SKM-1 treated with dmso at 0.1 percent for 144 hours (cell line): ENCODE results near the gene ATP6V0E1.

Experiments used
- DNase-seq: peaks from one replicate; lab custom pipeline; 2025; ENCODE audit not compliant: unreplicated experiment; lab: John Stamatoyannopoulos, UW

ATP6V0E1 gene

DNA sequence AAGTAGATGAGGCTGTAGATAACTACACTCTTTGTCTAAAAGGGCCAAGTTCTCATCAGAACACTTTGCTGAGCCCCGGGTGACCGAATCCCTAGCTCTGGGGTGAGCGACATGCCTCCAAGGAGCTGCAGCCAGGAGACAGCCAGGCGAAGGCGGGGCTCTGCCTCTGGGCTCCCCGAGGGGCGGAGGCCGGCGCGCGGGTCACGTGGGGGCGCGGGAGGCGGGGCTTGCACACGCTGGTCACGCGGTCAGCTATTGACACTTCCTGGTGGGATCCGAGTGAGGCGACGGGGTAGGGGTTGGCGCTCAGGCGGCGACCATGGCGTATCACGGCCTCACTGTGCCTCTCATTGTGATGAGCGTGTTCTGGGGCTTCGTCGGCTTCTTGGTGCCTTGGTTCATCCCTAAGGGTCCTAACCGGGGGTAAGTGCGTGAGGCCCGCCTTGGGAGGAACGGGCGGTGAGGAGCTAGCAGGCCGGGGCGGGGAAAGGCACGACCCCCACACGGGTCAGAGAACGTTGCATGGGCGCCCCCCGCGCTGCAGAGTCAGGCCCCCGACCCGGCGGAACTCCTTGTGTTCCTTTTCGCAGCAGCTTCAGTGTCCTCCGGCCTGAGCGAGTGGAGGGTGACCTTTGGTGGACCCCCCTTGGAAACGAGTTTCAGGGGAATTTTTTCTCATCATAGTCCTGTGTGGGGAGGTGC is at the start of gene ATP6V0E1:
TSS of gene ATP6V0E1 (plus strand) at position 230 of the 702 bp plus-strand sequence. CDS start at position 320, 90 bp downstream.
- DNase-seq: peak; percentile 90

DNA sequence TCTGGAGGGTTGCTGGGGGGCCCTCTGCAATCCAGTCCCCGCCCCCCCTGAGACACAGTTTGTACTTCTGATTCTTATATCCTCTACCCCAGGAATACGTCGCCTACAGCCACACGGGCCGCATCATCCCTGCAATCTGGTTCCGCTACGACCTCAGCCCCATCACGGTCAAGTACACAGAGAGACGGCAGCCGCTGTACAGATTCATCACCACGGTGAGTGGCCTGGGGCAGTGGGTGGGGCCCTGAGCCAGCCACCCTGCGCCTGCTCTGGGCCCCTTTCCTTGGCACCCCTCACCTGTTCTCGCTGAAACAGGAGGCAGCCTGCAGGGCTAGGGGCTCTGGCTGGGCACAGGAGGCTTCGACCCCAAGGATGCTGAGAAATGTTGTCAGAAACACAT is 48.5 kb upstream of the ATP6V0E1 start:
- DNase-seq: no peak

DNA sequence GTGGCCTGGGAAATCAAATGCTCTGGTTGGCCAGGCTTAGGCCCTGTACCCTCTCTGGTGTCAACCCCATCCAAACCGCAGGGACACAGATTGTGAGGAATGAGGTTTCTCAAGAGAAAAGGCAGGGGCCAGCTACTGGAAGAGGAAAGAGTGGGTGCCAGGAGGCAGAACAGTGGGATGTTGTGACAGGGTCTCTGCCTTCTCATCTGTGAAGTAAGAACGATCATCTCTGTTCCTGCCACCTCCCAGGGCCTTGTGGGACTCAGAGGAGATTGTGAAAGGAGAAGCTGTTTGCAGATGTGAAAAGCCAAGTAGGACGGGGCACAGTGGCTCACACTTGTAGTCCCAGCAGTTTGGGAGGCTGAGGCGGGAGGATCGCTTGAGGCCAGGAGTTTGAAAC is 47.2 kb upstream of the ATP6V0E1 start:
- no peak for DNase-seq

DNA sequence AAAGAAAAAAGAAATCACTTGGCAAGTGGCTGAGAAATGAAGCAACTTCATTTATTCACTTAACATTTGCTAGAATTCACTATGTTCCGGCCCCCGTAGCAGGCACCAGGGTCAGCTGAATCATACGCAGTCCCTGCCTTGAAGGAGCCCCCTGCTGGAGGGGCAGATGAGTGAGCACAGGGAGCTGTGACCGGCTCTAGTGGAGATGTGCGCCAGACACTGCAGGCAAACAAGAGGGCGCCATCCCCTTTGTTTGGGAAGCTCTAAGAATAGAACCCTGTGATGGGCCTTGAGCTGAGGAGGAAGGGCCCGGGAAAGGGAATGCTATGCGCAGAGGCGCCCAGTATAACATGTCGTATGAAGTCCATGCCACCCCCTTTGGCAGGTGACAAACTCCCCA is 44.5 kb upstream of the ATP6V0E1 start:
- peak; percentile 11 for DNase-seq

DNA sequence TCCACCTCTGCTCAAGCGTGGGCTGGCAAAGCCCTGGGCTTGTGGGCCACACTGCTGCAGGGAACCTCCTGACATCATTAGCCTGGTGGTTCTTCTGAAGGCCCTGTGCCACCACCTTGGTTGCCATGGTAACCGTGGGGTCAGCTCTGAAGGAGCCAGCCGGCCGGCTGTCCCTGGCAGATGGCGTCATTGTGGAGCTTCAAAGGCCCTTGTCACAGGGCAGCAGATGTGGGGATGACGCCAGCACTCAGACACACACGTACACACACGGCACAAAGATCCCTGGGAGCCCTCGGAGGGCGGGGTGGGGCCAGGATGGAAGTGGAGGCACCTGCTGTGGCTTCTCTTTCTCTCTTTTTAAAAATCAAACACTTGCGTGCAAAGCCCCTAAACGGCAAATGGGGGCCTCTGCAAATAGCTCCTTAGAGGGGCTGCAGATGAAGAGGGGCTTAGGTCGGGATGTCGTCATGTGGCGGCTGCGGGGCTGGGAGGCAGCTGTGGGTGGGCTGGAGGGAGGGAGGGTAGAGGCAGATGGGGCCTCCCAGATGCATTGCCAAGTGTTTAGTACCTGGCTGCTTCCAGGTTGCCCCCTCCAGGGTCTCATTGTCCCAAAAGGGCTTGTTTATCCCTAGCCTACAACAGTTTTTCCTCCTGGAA is 43.8 kb upstream of the ATP6V0E1 start:
- DNase-seq: no peak

DNA sequence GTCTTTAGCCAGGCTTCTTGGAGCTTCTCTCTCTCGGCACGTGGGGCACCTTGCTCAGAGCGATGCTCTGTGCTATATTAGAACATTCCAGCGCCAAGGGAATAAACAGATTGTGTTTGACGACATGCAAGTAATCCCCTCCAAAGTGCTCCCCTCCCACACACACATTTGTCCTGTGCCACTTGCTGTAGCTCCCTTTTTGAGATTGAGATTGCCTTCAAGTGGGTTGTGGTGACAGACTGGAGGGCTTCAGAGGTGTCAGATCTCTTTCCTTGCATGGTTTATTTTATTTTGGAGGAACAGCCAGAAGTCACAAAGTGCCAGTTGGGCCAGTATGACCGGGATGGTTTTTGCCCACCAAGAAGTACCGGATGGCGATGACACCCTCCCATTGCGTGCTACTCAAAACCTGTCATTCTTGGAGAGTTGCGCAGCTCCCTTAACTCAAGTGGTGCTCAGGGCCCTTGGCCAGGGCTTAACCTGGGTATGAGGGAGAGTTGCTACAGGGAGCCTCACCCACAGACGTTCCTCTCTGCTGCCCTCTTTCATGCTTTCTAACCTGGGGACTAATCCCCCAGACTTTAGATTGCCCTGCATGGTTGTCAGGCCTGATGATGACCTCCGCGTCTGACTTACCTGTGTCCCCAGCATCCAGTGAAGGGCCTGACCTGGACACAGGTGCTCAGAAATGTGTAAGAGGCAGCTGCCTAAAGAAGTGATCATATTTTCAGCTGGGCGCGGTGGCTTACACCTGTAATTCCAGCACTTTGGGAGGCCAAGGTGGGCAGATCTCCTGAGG is 43.1 kb upstream of the ATP6V0E1 start:
- no peak for DNase-seq

DNA sequence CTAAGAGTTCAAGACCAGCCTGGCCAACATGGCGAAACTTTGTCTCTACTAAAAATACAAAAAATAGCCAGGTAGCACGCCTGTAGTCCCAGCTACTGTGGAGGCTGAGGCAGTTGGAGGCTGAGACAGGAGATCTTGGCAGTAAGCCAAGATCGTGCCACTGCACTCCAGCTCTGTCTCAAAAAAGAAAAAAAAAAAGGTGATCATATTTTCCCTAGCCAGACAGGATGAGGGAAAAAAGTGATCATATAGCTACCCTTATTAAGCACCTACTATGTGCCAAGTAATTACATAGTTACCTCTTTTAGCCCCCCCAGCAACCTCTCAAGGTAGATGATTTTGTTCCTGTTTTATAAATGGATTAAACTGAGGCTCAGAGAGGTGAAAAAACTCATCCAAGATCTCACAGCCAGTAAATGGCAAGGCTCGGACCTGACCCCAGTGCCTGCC is 42.5 kb upstream of the ATP6V0E1 start:
- DNase-seq: no peak

DNA sequence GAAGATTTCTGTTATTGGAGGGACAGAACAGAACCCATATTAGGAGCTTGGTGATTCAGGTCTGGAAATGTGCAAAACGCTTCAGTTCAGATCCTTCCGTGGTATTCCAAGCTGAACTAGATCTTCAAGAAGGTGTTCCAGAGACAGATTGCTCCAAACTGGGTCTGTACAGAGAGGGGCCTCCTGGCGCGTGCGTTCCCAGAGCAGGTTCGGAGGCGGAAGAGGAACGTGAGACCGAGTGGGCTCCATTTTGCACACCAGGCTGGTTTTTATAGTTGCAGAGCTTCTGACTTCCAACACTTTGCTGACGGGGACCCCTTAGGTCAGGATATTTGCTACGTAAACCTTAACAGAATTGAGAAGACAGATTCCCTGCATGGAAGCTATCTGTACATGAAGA is 41.0 kb upstream of the ATP6V0E1 start:
- no peak for DNase-seq

DNA sequence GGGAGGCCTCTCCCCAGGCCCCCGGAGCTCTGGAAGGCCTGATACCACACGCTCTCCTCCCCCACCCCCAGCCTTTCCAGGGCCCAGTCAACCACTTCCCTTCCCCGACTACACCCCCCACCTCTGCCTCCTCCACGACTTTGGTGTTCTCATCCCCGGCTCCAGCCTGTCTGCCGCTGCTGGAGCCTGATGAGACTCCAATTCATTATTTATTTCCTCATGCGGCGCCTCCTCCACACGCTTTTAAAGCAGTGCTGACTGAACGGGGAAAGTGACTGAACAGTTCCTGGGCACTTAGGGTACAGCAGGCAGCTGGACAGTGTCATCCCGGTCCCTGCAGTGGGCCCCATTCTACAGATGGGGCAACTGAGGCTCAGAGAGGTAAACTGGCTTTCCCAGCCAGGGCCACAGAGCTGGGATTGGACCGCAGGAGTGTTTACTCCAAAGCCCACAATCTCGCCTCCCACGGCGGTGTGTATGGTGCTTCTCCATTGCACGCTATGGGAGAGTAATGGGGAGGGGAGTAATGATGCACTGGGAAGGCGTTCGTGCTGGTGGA is 40.2 kb upstream of the ATP6V0E1 start:
- DNase-seq: peak; percentile 55

DNA sequence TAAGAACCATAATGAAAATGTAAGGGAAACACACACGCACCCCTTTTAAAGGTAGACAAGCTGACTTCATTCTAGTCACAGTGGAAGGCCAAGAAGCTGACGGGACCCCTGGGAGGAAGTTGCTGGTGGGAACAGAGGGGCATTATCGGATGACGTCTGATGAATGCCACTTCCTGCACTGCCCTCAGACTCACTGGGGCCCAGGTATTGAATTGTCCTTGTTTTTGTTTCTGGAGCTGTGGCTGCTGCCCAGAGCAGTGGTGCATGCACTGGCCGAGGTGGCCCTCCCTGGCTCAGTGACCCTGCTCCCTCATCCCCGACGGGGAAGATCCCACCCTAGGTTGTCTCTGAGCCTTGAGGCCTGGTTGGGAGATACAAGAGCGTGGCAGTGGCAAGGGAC is 39.7 kb upstream of the ATP6V0E1 start:
- no peak for DNase-seq

DNA sequence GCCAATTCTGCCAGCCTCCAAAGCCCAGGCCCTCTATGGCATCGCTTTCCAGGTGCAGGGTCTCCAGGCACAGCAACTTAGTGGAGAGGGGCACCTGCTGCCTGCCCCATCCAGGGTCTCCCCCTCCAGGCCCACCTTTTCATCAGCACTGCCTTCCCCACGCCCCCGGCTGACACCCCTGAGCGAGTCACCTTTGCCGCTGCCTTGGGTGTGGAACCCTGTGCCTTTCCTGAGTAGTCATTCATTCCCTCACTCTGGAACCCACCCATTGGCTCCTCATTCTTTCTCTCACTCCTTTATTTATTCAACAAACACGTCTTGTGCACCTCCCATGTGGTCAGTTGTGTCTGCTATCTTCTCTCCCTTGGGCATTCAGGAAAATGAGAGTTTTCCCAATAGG is 38.8 kb upstream of the ATP6V0E1 start:
- no peak for DNase-seq

DNA sequence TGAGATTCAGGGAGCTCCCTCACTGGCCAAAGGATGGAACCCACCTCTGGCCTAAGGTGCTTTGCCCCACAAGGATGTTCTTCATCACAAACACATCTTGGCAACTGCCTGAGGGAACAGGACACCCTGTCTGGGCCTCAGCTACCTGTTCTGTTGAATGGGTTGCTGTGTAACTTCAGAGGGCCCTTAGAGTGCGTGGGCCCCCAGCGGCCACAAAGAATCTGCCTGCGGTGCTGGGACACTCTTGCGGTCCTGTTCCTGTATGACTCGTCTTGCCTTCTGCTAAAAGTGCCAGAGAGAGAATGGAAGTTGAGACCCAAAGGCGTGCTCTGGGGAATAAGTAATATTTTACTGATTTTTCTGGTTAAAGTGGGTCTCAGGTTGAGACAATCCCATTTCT is 38.4 kb upstream of the ATP6V0E1 start:
- no peak for DNase-seq

DNA sequence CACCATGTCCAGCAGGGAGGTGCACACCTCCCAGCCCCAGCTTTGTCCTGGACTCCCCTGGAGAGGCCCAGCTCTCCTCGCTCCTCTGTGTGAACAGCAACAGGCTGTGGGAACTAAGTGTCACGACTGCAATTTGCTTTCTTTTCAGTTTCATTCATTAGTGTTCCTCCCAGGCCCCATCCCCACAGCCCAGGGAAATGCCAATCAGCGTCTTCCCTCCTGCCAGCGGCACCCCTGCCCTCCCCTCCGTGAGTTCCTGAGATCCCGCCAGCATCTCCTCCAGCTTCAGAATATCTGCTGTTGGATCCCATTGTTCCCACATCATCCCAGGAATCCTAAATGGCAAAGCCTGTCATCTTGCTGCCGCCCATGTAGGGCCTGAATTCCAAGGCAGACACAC is 37.4 kb upstream of the ATP6V0E1 start:
- DNase-seq: no peak

DNA sequence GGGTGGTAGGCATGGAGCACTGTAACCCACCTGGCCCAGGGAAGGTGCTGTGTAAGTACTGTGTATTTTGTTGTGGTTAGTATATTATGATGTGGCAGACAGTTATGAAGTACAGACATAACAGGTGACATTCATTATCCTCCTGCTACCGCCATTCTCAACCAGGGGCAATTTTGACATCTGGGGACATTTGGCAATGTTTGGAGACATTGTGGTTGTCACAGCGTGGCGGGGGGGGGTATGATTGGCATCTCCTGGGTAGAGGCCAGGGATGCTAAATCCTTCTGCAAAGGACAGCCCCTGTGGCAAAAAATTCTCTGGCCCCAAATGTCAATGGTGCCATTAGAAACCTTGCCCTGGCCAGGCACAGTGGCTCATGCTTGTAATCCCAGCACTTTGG is 34.1 kb upstream of the ATP6V0E1 start:
- DNase-seq: no peak

DNA sequence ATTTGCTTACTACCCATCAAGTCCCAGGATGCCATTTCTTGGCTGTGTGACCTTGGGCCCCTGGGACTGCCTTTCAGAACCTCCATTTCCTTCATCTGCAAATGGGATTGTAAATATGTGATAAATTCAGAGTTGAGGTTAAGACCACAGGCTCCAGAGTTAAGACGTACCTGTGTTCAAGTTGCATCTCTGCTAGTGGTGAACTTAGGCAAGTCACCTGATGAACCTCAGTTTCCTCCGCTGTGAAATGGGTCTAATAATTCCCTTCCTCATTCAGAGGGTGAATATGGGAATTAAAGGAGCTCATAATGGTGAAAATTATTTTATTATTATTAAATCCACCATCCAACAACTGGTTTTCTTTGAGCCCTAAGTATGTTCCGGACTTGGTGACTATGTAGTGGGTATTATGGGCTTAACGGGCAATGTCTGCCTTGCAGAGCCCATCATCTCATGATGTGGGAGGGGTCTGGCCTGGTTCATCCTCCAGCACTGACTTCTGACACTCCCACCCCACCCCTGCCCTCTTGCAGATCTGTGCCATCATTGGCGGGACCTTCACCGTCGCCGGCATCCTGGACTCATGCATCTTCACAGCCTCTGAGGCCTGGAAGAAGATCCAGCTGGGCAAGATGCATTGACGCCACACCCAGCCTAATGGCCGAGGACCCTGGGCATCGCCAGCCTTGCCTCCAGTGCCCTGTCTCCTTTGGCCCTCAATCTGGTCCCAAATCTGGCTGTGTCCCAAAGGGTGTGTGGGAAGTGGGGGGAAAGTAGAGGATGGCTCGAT is 33.2 kb upstream of the ATP6V0E1 start:
- no peak for DNase-seq

DNA sequence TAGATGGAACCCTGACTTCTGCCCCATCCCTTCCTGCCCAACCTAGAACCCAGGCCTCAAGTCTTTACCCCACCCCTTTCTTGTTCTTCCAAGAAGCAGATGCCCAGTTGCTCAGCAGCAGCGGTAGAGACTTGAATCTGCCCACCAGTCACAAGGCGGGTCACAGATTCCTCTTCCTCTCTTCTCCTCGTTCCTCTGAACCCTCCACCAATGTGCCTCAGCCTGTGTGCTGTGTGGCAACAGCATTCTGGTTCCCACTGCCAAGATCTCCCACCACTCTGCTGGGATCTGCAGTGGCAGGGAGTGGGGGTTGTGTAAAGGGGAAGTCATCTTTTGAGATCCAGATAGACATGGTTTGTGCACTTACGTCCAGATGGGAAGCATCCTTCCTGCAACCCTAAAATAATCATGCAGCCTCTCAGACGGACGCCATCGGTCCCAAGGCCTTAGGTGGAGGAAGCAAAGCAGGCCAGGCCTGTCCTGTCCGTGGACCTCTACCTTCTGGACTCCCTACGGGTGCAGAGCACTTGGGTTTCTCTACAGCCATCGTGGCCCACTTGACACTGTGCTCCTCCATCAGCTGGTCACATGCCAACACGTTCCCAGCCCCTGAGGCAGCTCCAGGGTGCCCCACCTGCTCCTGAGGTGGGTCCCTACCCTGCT is 32.1 kb upstream of the ATP6V0E1 start:
- no peak for DNase-seq

DNA sequence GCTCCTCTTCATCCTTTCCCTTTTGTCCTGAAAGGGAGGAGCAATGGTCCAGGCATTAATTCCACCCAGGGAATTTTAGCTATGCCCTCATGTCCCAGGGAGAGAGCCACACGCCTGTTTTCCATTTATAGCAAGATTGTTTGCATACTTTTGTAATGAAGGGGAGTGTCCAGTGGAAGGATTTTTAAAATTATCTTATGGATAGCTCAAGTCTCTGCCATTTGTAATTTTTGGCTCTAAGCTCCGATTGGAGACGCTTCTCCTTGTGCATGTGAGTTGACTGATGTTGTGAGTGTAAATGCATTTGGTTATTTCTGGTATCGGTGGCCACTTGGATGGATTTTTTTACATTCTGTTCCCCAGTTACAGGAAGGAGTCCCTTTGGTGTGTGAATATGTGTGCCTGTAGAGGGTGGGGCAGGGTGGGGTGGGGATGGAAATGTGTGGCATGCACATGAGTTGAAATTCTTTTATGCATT is 31.5 kb upstream of the ATP6V0E1 start:
- DNase-seq: no peak

DNA sequence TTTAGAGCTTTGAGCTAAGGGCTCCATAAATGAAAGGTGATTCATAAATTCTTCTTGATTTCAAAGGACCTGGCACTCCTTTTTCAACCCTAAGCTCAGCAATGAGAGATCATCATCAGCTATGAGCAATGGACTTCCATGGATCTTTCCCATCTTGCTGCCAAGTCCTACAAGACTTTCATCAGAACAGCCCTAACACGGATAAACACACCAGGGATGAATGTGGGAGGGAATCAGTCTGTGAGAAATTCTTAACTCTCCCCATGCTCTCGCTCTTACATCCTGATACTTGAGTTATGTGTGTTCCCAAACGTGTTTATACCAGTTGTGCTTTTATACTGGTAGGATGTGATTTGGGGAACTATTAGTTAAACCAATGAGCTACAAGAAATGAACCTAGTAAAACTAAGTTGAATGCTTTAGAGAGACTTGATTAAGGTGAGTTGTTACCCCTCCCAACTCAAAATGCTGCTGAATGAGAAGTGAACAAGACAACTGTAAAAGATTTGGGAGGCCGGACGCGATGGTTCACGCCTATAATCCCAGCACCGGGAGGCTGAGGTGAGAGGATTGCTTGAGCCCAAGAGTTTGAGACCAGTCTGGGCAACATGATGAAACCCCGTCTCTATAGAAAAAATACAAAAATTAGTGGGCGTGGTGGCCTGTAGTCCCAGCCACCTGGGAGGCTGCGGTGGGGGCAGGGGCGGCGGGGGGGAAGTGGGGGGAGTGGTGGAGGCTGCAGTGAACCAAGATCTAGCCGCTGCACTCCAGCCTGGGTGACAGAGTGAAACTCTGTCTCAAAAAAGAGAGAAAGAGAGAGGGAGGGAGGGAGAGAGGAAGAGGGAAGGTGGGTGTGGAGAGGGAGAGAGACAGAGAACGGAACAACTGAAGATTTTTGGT is 29.5 kb upstream of the ATP6V0E1 start:
- DNase-seq: no peak

DNA sequence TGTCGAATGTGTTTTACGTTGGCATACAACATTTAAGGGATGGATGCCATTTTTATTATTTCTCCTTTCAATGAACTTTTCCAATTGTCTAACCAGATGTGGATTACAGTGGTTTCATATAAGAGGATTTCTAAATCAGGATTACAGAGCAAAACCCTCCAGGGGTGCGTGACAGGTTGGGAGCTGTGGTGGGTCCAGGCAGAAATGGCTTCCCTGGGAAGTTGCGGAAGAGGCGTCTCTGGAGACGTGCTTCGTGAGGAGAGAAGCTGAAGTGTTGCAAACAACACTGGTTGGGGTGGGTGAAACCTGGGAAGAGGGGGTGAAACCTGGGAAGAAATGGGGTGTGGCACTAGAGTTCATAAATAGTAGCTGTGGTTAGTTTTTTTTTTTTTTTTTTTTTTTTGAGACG is 28.8 kb upstream of the ATP6V0E1 start:
- DNase-seq: no peak
